Measurements from ENCODE around the gene SPEF1. TPM values are rescaled to one million over a fixed set of nuclear protein-coding genes. Genes with fewer than 3 reads are reported as not detected.

Gene SPEF1
- polyA plus RNA-seq, 3 donors = 0.09 TPM; not detected in 2

GRCh38 chr20:3784863-3785239 lies 3.6 kb upstream of the SPEF1 start:
- Histone ChIP-seq H4K20me1 (ENCODE audit: insufficient read depth, low read length) (peaks cover 55% of the 10 kb centered on the region), H3K4me1 (ENCODE audit: control insufficient read depth in 1 of 2, insufficient read depth in 2 of 2, low read length in 2 of 2) (peaks cover 35 to 51% of the 10 kb centered on the region in 2 donors), H3K36me3 (replicated peaks in 1 of 2; ENCODE audit: control insufficient read depth in 1 of 2, insufficient read depth in 2 of 2, low read length in 2 of 2) (peaks cover 4 to 7% of the 10 kb centered on the region in 2 donors), H3K4me3 (replicated peaks in 1 of 3; ENCODE audit: low read depth in 2 of 3, low read length in 3 of 3) (peak overlapping the region in 1 of 3 experiments; percentile 79), H3K4me2 (replicated peaks; ENCODE audit: extremely low read depth, low read length, poor library complexity, severe bottlenecking) (peak overlapping the region; percentile 93), H3K27me3 (ENCODE audit: control insufficient read depth in 2 of 2, insufficient read depth in 2 of 2, low read length in 2 of 2) (peaks cover 0 to 1% of the 10 kb centered on the region in 2 donors), H3K27ac (ENCODE audit: low read depth in 1 of 2, low read length in 2 of 2) (peak overlapping the region in 1 of 2 donors; percentile 12), H3K9ac (ENCODE audit: insufficient read depth, low read length, poor library complexity, severe bottlenecking) (no peak overlapping the region), H3K9me3 (replicated peaks in 1 of 2; ENCODE audit: control insufficient read depth in 1 of 2, insufficient read depth in 1 of 2, low read length in 2 of 2) (no peaks in the 10 kb centered on the region), H3K79me2 (ENCODE audit: insufficient read depth, low read length) (peaks cover 29% of the 10 kb centered on the region), H2AFZ (ENCODE audit: insufficient read depth, low read depth, low read length, poor library complexity, severe bottlenecking) (no peak overlapping the region)
- intact Hi-C loops (cut with micrococcal nuclease) = loop anchor here in 1 of 2 donors (10.0 kb wide), 1 partner anchor 60 kb away; the partner anchor contains the start of gene MAVS
- 83% methylated on average over 5 of the region's 6 CpGs for WGBS (ENCODE audit: insufficient coverage)
- peaks cover 6 to 10% (median 8%) of the 10 kb centered on the region in 3 donors for H3K27me3 Mint-ChIP-seq (ENCODE audit: low read depth in 3 of 3)
- peaks cover 7 to 14% of the 10 kb centered on the region in 2 donors for H3K36me3 Mint-ChIP-seq
- H3K4me3 Mint-ChIP-seq = no peak overlapping the region
- no peak for TF ChIP-seq CTCF (IDR thresholded peaks at IDR 0.05)
- peaks cover 46% of the 10 kb centered on the region for H3K4me1 Mint-ChIP-seq
- H3K27ac Mint-ChIP-seq = peak overlapping the region in 3 of 7 donors; percentile 18 to 78 (median 75)
- H3K9me3 Mint-ChIP-seq = no peaks in the 10 kb centered on the region
- DNase-seq = no peak

DNA sequence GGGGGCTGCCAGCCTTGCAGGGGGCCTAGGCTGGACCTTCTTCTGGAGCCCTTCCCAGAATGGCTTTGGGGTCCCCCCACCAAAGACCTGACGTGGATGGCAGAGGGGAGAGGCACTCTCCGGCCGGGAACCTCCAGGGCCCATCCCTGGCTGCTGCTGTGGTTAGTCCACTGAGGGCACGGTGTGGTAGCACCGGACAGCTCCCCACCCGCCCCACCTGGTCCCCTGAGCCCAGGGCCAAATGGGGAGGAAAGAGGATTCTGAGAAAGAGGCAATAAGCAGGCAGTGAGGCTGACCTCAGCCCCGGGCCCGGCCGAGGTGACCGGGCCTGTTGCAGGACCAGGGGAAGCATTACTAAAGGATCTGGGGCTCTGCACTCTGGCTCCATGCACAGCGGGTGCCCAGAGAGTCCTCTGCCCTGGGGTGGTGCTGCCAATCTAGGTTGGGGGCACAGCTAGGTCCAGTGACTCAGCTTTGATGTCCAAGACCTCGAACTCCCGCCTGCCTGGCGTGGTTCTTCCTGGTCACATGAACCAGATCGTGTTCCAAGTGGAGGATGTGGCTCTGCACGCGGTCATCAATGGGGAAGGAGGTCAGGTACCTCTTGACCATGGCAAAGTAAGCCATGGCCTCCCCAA lies 3.1 kb upstream of the SPEF1 start:
- peak overlapping the region in 1 of 3 experiments; percentile 79 for H3K4me3 ChIP-seq (replicated peaks in 1 of 3; ENCODE audit: low read depth in 2 of 3, low read length in 3 of 3)
- H3K27ac ChIP-seq (ENCODE audit: low read depth in 1 of 2, low read length in 2 of 2) = no peak overlapping the region
- peak overlapping the region in 1 of 2 donors; percentile 49 for H3K4me3 Mint-ChIP-seq
- H3K4me1 Mint-ChIP-seq = peaks cover 50% of the 10 kb centered on the region
- H3K36me3 Mint-ChIP-seq = peaks cover 7 to 14% of the 10 kb centered on the region in 2 donors
- no peak overlapping the region for H2AFZ ChIP-seq (ENCODE audit: insufficient read depth, low read depth, low read length, poor library complexity, severe bottlenecking)
- peaks cover 11 to 15% (median 13%) of the 10 kb centered on the region in 3 donors for H3K27me3 Mint-ChIP-seq (ENCODE audit: low read depth in 3 of 3)
- H3K9me3 Mint-ChIP-seq = peaks cover 0 to 4% (median 0%) of the 10 kb centered on the region in 7 donors
- TF ChIP-seq CTCF (IDR thresholded peaks at IDR 0.05) = no peak
- 88% methylated on average over 14 of the region's 17 CpGs for WGBS (ENCODE audit: insufficient coverage)
- peaks cover 4 to 6% of the 10 kb centered on the region in 2 donors for H3K27me3 ChIP-seq (ENCODE audit: control insufficient read depth in 2 of 2, insufficient read depth in 2 of 2, low read length in 2 of 2)
- H3K79me2 ChIP-seq (ENCODE audit: insufficient read depth, low read length) = peaks cover 29% of the 10 kb centered on the region
- intact Hi-C loops (cut with micrococcal nuclease) = loop anchor here in 1 of 2 donors (10.0 kb wide), 1 partner anchor 60 kb away; the partner anchor contains the start of gene MAVS
- peaks cover 35 to 51% of the 10 kb centered on the region in 2 donors for H3K4me1 ChIP-seq (ENCODE audit: control insufficient read depth in 1 of 2, insufficient read depth in 2 of 2, low read length in 2 of 2)
- peaks cover 55% of the 10 kb centered on the region for H4K20me1 ChIP-seq (ENCODE audit: insufficient read depth, low read length)
- H3K9me3 ChIP-seq (replicated peaks in 1 of 2; ENCODE audit: control insufficient read depth in 1 of 2, insufficient read depth in 1 of 2, low read length in 2 of 2) = peaks cover 0 to 4% of the 10 kb centered on the region in 2 donors
- H3K9ac ChIP-seq (ENCODE audit: insufficient read depth, low read length, poor library complexity, severe bottlenecking) = no peak overlapping the region
- peak overlapping the region in 1 of 7 donors; percentile 75 for H3K27ac Mint-ChIP-seq
- H3K4me2 ChIP-seq (replicated peaks; ENCODE audit: extremely low read depth, low read length, poor library complexity, severe bottlenecking) = peak overlapping the region; percentile 93
- DNase-seq = peak in 1 of 3 donors; percentile 4
- H3K36me3 ChIP-seq (replicated peaks in 1 of 2; ENCODE audit: control insufficient read depth in 1 of 2, insufficient read depth in 2 of 2, low read length in 2 of 2) = peaks cover 4 to 7% of the 10 kb centered on the region in 2 donors
